ENCODE data around the gene SCCPDH.
"Not testable (repeated sequence)": the region's sequence is repeated elsewhere in the genome, so short reads cannot be mapped to it uniquely, and the experiment has no call there.

SCCPDH gene

DNA sequence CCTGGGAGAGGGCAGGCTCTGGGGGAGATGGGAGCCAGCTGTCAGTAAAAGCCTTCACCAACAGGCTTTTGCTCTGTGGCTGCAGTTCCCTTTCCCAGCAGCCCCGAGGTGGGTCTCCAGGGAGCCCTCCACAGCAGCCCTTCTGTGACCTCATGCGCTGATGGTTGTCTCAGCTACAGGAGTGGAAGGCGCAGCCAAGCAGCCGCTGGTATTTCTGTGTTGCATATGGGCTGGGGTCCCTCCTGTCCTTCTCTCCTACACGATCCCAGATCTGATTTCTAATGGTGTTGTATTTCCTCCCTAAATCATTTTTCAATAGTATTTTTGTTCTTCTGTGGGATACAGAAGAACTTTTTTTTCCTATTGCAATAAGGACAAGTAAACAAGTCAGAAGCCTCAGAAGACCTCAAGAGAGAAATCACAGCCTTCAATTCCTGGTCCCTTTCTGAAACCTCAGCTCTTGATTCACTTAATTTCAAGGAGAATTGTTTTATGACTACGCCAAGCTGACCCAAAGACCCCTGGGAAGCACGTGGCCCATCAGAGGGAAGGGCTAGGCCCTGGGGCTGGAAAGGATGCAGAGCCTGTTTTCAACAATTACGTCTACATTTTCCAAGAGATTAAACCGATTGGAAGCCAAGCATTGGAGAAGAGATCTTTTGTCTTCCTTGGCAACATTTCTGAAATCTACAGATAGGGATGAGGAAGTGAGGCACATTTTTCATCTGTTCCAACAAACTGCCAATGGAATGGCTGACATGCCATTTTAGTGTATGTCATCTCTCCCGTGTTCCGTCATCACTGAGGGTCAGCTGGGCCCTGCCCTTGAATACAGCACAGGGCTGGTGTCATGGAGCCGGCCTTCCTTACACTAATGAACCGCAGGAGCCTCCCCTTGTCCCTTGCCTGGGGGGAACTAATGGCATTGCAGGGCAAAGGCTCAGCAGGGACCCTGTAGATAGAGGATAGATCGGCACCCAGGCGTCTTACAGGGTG lies 42.0 kb upstream of the SCCPDH start:
- DNase-seq (ENCODE audit: low read depth) = no peak
- no peak for TF ChIP-seq CTCF (IDR thresholded peaks at IDR 0.05; ENCODE audit: insufficient read depth, low read depth, low read length, missing control alignments)
- H3K4me3 ChIP-seq (ENCODE audit: low read depth, low read length) = no peak overlapping the region

DNA sequence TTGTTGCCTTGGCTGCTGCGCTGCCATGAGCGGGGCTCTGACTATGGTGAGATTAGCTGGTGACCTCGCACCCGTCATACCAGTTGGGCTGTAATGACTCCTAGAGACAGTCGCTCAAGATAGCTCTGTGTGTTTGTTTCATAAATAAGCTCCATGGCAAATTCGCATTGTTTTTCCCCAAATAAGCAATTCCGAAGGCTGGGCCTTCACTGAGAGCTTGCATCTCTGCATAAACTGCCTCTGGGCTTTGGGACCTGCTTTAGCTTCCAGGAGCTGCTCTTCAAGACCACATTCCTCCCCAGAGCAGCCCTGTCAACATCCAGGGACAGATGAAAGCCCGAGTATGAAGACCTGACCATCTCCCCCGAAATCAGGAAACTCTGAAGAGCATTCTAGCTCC lies 40.7 kb upstream of the SCCPDH start:
- no peak overlapping the region for H3K4me3 ChIP-seq (ENCODE audit: low read depth, low read length)
- DNase-seq (ENCODE audit: low read depth) = no peak
- TF ChIP-seq CTCF (IDR thresholded peaks at IDR 0.05; ENCODE audit: insufficient read depth, low read depth, low read length, missing control alignments) = no peak

DNA sequence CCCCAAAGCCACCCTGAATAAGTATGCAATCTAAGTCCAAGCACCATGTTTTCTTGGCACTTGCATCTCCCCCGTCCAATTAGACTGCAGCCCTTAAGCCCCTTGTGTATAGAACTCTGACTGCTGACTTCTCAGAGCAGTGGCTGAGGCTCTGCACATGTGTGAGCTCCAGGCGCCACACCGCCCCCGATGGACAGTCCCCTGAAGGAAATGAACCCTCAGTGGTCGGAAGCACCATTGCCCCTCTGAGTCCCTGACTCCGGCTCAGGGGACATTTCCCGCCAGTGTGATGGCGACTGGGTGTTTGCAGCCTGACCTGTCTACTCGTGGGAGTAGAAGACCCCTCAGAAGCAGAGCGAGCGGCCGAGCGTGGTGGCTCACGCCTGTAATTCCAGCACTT lies 37.2 kb upstream of the SCCPDH start:
- TF ChIP-seq CTCF (IDR thresholded peaks at IDR 0.05; ENCODE audit: insufficient read depth, low read depth, low read length, missing control alignments) = no peak
- no peak for DNase-seq (ENCODE audit: low read depth)
- no peak overlapping the region for H3K4me3 ChIP-seq (ENCODE audit: low read depth, low read length)

GRCh38 chr1:246689409-246690008 lies 34.7 kb upstream of the SCCPDH start:
- TF ChIP-seq CTCF (IDR thresholded peaks at IDR 0.05; ENCODE audit: insufficient read depth, low read depth, low read length, missing control alignments) = peak; percentile 86
- no peak overlapping the region for H3K4me3 ChIP-seq (ENCODE audit: low read depth, low read length)
- peak; percentile 76 for DNase-seq (ENCODE audit: low read depth)

GRCh38 chr1:246690100-246690499 lies 34.1 kb upstream of the SCCPDH start:
- TF ChIP-seq CTCF (IDR thresholded peaks at IDR 0.05; ENCODE audit: insufficient read depth, low read depth, low read length, missing control alignments) = no peak
- no peak for DNase-seq (ENCODE audit: low read depth)
- H3K4me3 ChIP-seq (ENCODE audit: low read depth, low read length) = no peak overlapping the region

DNA sequence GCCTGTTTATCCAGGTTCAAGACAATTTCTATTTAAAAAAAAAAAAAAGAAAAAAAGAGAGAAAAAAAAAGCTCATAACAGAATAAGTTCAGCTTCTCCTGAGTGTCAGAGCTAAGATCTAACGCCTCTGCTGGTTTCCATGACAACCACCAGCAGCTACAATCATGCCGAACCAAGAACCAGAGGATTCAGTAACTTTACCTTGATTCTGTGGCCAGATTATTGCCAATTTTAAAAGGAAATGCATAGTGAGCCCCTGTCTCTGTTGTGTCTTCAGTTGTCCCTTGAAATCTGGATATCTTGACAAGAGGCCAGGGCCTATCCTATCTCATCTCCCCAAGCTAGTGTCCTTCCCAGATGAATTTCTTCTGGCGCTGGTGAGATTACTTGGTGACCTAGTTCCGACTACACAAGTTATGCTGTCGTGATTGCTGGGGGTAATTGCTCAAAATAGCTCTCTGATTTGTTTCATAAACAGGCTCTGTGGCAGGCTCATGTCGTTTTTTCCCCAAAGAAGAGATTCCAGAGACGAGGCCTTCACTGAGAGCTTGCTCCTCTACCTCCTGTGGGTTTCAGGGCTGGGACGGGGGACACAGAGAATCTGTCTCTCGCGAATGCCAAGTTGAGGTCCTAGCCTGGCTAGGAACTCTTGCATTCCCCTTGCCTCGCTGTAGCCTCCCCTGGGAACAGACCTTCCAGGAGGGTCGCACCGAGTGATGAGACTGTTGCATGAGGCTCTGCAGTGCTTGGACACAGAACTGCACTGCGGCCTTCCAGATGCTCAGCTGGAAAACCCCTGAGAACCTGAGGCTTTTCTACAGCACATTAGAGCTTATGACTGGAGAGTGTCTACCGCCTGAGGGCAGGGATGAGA lies 32.4 kb upstream of the SCCPDH start:
- no peak for TF ChIP-seq CTCF (IDR thresholded peaks at IDR 0.05; ENCODE audit: insufficient read depth, low read depth, low read length, missing control alignments)
- DNase-seq (ENCODE audit: low read depth) = no peak
- H3K4me3 ChIP-seq (ENCODE audit: low read depth, low read length) = no peak overlapping the region

DNA sequence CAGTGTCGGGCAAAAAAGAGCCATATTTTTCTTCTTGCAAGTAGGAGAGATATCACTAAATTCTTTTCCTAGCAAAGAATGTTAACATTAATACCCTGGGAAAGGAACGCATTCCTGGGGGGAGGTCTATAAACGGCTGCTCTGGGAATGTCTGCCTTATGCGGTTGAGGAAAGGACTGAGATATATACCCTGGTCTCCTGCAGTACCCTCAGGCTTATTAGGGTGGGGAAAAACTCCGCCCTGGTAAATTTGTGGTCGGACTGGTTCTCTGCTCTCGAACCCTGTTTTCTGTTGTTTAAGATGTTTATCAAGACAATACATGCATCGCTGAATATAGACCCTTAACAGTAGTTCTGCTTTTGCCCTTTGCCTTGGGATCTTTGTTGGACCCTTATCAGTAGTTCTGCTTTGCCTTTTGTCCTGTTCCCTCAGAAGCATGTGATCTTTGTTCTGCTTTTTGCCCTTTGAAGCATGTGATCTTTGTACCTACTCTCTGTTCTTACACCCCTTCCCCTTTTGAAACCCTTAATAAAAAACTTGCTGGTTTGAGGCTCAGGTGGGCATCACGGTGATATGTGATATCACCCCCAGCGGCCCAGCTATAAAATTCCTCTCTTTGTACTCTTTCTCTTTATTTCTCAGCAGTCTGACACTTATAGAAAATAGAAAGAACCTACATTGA lies 29.9 kb upstream of the SCCPDH start:
- not testable (repeated sequence) for H3K4me3 ChIP-seq (ENCODE audit: low read depth, low read length); DNase-seq (ENCODE audit: low read depth)
